SK-N-SH treated with all-trans-retinoic acid at 6 μM for 48 hours (cell line): ENCODE measurements around the gene ARHGEF10L.

Experiments
- CSDC2 ChIP-seq: fragments of 250-450 bp; sonication (Bioruptor Pico); IDR thresholded peaks from 2 replicates; pipeline ENCODE4 v1.5.0; 2020; ENCODE audit warnings: mild to moderate bottlenecking, moderate library complexity
- ESRRG ChIP-seq: fragments of 250-450 bp; sonication (Bioruptor Pico); IDR thresholded peaks from 2 replicates; pipeline ENCODE4 v1.6.1; 2021; ENCODE audit warnings: mild to moderate bottlenecking
- ISL1 ChIP-seq: fragments of 250-450 bp; sonication (Bioruptor Pico); IDR thresholded peaks from 2 replicates; pipeline ENCODE4 v2.1.2; 2022; ENCODE audit warnings: mild to moderate bottlenecking, moderate library complexity
- OSR1 ChIP-seq: fragments of 250-450 bp; sonication (Bioruptor Pico); IDR thresholded peaks from 2 replicates; pipeline ENCODE4 v1.8.0; 2022; ENCODE audit warnings: moderate library complexity, mild to moderate bottlenecking, inconsistent platforms
- PPARA ChIP-seq: fragments of 250-450 bp; sonication (Bioruptor Pico); IDR thresholded peaks from 2 replicates; pipeline ENCODE4 v1.5.0; 2020; ENCODE audit warnings: mild to moderate bottlenecking, borderline replicate concordance
- ZFP3 ChIP-seq: fragments of 250-450 bp; sonication (Bioruptor Pico); IDR thresholded peaks from 2 replicates; pipeline ENCODE4 v1.5.0; 2020; ENCODE audit warnings: mild to moderate bottlenecking, moderate library complexity
- ZFP30 ChIP-seq: fragments of 450-650 bp; formaldehyde crosslinking; IDR thresholded peaks from 2 replicates; pipeline ENCODE4 v1.5.0; 2022; ENCODE audit warnings: mild to moderate bottlenecking, moderate library complexity
- TF ChIP-seq, protein P1 (sequence below): fragments of 250-450 bp; sonication (Bioruptor Pico); IDR thresholded peaks from 2 replicates; pipeline ENCODE4 v1.8.0; 2020; ENCODE audit warnings: mild to moderate bottlenecking, moderate library complexity, borderline replicate concordance
- TF ChIP-seq, protein P2 (sequence below): fragments of 250-450 bp; sonication (Bioruptor Pico); IDR thresholded peaks from 2 replicates; pipeline ENCODE4 v1.5.0; 2020; ENCODE audit warnings: mild to moderate bottlenecking, moderate library complexity
- TF ChIP-seq, protein P3 (sequence below): fragments of 250-450 bp; sonication (Bioruptor Pico); IDR thresholded peaks from 2 replicates; pipeline ENCODE4 v1.8.0; 2021; ENCODE audit warnings: low read depth, mild to moderate bottlenecking, moderate library complexity, borderline replicate concordance

DNA sequence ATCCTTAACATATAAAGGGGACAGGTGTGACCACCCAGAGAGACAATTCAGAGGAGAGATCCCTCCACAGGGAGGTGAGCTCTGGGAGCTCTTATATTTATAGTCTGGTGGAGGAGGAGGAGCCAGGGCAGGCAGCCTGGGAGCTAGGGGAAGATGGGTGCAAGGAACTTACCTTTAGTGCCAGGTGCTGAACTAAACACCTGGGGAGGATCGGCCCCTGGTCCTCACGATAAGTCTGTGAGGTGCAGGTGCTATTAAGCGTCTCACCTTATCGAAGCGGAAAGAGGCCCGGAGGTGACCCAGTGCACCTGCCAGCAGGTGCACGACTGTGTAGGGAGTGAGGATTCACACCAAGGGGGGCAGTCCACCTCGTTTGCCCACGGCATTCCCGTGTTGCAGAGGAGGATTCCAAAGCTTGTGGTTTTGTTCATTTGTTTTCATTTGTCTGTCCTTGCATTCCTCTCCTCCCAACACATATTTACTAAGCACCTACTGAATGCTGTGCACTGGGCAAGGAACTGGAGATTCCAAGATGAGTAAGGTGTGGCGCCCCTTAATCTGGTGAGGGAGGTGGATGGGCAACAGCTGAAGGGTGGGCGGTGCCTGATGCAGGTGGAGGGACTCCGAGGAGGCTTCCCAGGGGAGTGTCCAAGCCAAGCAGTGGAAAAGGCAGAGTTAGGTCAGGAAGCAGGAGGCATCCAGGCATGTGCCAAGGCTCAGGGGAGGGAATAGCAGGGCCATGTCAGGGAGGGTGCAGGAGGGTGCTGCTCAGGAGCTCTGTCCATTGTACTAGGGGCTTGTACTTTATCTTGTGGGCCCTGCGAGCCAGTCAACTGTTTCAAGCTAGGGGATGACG lies 11.5 kb downstream of the ARHGEF10L start:
- TF ChIP-seq, protein P1, sequence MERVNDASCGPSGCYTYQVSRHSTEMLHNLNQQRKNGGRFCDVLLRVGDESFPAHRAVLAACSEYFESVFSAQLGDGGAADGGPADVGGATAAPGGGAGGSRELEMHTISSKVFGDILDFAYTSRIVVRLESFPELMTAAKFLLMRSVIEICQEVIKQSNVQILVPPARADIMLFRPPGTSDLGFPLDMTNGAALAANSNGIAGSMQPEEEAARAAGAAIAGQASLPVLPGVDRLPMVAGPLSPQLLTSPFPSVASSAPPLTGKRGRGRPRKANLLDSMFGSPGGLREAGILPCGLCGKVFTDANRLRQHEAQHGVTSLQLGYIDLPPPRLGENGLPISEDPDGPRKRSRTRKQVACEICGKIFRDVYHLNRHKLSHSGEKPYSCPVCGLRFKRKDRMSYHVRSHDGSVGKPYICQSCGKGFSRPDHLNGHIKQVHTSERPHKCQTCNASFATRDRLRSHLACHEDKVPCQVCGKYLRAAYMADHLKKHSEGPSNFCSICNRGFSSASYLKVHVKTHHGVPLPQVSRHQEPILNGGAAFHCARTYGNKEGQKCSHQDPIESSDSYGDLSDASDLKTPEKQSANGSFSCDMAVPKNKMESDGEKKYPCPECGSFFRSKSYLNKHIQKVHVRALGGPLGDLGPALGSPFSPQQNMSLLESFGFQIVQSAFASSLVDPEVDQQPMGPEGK: no peak
- no peak for TF ChIP-seq ZFP30 (CRISPR knock-in tag)
- TF ChIP-seq ISL1 (CRISPR knock-in tag): no peak
- TF ChIP-seq CSDC2 (CRISPR knock-in tag): no peak
- no peak for TF ChIP-seq PPARA
- TF ChIP-seq OSR1: no peak
- no peak for TF ChIP-seq ESRRG (CRISPR knock-in tag)
- TF ChIP-seq, protein P2, sequence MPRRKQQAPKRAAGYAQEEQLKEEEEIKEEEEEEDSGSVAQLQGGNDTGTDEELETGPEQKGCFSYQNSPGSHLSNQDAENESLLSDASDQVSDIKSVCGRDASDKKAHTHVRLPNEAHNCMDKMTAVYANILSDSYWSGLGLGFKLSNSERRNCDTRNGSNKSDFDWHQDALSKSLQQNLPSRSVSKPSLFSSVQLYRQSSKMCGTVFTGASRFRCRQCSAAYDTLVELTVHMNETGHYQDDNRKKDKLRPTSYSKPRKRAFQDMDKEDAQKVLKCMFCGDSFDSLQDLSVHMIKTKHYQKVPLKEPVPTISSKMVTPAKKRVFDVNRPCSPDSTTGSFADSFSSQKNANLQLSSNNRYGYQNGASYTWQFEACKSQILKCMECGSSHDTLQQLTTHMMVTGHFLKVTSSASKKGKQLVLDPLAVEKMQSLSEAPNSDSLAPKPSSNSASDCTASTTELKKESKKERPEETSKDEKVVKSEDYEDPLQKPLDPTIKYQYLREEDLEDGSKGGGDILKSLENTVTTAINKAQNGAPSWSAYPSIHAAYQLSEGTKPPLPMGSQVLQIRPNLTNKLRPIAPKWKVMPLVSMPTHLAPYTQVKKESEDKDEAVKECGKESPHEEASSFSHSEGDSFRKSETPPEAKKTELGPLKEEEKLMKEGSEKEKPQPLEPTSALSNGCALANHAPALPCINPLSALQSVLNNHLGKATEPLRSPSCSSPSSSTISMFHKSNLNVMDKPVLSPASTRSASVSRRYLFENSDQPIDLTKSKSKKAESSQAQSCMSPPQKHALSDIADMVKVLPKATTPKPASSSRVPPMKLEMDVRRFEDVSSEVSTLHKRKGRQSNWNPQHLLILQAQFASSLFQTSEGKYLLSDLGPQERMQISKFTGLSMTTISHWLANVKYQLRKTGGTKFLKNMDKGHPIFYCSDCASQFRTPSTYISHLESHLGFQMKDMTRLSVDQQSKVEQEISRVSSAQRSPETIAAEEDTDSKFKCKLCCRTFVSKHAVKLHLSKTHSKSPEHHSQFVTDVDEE (CRISPR knock-in tag): no peak
- TF ChIP-seq, protein P3, sequence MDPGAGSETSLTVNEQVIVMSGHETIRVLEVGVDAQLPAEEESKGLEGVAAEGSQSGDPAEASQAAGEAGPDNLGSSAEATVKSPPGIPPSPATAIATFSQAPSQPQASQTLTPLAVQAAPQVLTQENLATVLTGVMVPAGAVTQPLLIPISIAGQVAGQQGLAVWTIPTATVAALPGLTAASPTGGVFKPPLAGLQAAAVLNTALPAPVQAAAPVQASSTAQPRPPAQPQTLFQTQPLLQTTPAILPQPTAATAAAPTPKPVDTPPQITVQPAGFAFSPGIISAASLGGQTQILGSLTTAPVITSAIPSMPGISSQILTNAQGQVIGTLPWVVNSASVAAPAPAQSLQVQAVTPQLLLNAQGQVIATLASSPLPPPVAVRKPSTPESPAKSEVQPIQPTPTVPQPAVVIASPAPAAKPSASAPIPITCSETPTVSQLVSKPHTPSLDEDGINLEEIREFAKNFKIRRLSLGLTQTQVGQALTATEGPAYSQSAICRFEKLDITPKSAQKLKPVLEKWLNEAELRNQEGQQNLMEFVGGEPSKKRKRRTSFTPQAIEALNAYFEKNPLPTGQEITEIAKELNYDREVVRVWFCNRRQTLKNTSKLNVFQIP (CRISPR knock-in tag): no peak
- TF ChIP-seq ZFP3 (CRISPR knock-in tag): peak; percentile 15; the same call in 1 of the 2 replicates
